Sigmoid colon (tissue), 4 donors: ENCODE data around the gene GTF3C1.

ENCODE experiments used
- EP300 ChIP-seq, 4 donors: sonication (generic); formaldehyde crosslinking; IDR thresholded peaks; one replicate each; pipeline ENCODE4 v1.6.1; 2017; ENCODE audit warnings: antibody characterized with exemption in 4 of 4
- POLR2A ChIP-seq, 2 donors: fragments of 450-650 bp; IDR thresholded peaks; one replicate each; pipeline ENCODE4 v1.6.1; 2016; ENCODE audit warnings: antibody characterized with exemption in 2 of 2, mild to moderate bottlenecking in 2 of 2, moderate library complexity in 2 of 2
- POLR2AphosphoS5 ChIP-seq, 4 donors: sonication (generic); formaldehyde crosslinking; IDR thresholded peaks; one replicate each; pipeline ENCODE4 v1.6.1; 2017; ENCODE audit warnings: antibody characterized with exemption in 4 of 4
- TF ChIP-seq, protein P1 (sequence below), 4 experiments: fragments of 450-650 bp in 3 of 4; fragments of 200-600 bp in 1 of 4; IDR thresholded peaks; one replicate each; pipeline ENCODE4 v1.5.1; 2016 to 2019; ENCODE audit warnings: antibody characterized with exemption in 4 of 4, mild to moderate bottlenecking in 3 of 4, moderate library complexity in 2 of 4

DNA sequence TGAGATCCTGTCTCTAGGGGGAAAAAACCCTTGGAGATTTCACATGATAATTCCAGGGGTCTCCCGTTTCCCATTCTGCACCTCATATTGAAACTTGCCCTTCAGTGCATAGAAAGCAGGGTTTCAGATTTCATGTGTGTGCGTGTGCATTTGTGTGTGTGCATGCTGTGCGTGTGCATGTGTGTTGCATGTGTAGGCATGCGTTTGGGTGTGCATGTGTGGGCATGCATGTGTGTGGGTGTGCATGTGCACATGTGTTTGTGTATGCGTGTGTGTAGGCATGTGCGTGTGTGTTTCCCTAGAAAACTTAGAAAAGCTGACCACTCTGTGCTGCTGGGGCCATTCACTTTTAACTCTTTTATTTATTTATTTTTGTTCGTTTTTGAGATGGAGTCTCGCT lies 107.7 kb downstream of the GTF3C1 start:
- TF ChIP-seq, protein P1, sequence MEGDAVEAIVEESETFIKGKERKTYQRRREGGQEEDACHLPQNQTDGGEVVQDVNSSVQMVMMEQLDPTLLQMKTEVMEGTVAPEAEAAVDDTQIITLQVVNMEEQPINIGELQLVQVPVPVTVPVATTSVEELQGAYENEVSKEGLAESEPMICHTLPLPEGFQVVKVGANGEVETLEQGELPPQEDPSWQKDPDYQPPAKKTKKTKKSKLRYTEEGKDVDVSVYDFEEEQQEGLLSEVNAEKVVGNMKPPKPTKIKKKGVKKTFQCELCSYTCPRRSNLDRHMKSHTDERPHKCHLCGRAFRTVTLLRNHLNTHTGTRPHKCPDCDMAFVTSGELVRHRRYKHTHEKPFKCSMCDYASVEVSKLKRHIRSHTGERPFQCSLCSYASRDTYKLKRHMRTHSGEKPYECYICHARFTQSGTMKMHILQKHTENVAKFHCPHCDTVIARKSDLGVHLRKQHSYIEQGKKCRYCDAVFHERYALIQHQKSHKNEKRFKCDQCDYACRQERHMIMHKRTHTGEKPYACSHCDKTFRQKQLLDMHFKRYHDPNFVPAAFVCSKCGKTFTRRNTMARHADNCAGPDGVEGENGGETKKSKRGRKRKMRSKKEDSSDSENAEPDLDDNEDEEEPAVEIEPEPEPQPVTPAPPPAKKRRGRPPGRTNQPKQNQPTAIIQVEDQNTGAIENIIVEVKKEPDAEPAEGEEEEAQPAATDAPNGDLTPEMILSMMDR (IDR thresholded peaks at IDR 0.05): no peak
- TF ChIP-seq POLR2A (IDR thresholded peaks at IDR 0.05): no peak
- TF ChIP-seq POLR2AphosphoS5 (IDR thresholded peaks at IDR 0.05): no peak
- TF ChIP-seq EP300 (IDR thresholded peaks at IDR 0.05): no peak
